ENCODE measurements around the gene TADA3.

Gene TADA3, protein sequence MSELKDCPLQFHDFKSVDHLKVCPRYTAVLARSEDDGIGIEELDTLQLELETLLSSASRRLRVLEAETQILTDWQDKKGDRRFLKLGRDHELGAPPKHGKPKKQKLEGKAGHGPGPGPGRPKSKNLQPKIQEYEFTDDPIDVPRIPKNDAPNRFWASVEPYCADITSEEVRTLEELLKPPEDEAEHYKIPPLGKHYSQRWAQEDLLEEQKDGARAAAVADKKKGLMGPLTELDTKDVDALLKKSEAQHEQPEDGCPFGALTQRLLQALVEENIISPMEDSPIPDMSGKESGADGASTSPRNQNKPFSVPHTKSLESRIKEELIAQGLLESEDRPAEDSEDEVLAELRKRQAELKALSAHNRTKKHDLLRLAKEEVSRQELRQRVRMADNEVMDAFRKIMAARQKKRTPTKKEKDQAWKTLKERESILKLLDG

GRCh38 chr3:9792405-9793160 is at the start of gene TADA3, which contains the start of gene ARPC4:
Gene TADA3 (minus strand): TSS chr3:9792473. CDS start chr3:9791466, 1,007 bp downstream.
Gene ARPC4 (plus strand): TSS chr3:9793082. CDS start chr3:9793122, 40 bp downstream.
- DNase-seq, result peak; percentile 74

- no peak for DNase-seq
Observed at GRCh38 chr3:9841015-9841414, 48.7 kb upstream of the TADA3 start.

- no peak for DNase-seq
Observed at GRCh38 chr3:9838856-9839255, 46.6 kb upstream of the TADA3 start.

DNA sequence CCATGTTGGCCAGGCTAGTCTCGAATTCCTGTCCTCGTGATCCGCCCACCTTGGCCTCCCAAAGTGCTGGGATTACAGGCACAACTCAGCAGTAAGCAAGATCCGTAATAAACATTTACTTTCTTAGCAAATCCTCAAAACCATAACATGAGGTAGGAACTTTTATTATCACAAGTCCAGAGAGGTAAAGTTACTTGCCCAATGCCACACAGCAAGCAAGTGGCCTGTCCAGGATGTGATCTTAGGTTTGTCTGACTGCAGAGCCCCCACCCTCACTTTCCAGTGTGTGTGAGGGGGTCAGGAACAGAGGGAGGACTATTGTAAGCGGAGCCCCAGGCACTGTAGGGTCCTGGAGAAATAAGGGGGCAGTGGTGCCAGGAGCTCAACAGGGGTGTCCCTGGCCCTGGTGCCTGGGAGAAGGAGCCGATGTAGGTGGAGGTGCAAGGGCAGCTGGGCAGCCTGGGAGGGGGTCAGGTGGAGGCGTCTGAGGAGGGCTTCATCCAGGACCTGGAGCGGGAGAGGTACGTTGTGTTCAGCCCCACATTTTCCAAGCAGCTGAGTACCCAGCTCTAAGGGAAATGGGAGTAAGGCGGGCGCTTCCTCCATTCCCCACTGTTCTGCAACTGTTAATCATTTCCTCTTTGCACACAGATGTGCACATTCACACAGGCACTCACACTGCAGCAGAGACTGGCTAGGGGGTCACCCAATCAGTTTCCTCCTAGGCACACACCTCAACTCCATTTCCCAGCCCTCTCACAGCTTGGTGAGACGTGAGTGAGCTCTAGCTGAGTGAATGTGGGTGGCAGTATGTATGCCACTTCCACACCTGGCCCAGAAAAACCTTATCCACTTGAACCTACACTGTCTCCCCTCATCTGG is 45.7 kb upstream of the TADA3 start:
- DNase-seq, result no peak

DNA sequence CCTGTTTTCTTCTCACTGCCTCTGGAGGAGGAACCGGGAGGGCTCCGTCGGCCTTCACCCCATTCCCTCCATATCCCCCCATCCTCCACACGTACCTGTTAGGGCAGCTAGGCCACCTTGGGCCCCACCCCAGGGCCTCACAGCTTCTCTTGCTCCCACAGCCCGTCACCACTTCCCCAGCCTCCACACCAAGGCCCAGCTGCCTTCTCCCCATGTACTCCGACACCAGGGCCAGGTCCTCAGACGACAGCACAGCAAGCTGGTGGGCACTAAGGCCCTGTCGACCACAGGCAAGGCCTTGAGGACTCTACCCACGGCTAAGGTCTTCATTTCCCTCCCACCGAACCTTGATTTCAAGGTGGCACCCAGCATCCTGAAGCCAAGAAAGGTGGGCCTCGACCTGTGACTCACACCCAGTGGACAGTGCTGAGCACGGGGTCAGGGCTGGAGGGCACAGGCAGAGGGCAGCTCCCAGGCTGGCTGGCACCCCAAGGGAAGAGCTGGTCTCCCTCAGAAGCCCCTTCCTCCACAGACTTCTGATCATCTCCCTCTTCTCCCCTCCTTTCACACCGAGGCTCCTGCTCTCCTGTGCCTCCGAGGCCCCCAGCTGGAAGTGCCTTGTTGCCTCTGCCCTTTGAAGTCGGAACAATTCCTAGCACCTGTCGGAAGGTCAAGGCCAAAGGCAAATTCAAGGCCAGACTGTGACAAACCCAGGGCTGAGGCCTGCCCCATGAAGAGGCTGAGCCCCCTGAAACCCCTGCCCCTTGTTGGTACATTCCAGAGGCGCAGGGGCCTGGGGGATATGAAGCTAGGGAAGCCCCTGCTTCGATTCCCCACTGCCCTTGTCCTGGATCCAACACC is 42.5 kb upstream of the TADA3 start:
- no peak for DNase-seq

DNA sequence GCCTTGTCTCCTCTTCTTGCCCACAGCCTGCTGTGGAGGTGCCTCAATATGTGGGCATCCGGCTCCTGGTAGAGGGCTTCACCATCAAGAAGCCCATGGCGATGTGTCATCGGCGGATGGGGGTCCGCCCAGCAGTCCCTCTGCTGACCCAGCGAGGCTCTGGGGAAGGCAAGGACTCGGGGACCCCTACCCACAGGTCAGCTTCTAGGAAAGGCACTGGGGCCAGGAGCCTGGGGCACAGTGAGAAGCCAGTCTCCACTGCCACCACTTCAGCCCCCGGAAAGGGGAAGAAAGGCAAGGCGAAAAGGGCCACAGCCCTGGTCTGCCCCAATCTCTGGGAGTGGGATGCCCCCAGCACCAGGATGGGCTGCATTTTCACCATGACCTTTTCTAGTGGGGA is 40.8 kb upstream of the TADA3 start:
- no peak for DNase-seq

DNA sequence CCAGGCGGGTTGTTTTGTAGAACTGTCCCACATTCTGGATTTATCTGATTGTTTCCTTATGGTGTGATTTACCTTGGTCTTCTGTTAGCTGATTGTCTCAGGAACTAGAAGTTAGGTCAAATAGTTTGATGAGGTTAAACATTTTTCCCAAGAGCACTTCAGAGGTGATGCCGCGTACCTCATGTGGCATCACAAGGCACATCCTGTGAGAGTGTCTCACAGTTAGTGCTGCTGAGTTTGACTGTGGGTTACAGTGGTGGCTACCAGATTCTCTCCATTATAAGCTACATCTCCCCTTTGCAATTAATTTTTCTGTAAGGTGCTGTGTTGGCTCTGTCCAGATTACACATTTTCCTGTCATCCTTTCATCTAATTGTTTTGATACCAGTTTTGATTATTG is 39.0 kb upstream of the TADA3 start:
- DNase-seq, result no peak

GRCh38 chr3:9828801-9829755 is 36.8 kb upstream of the TADA3 start:
- DNase-seq, result no peak

- no peak for DNase-seq
Observed at GRCh38 chr3:9826815-9827573, 34.7 kb upstream of the TADA3 start.

DNA sequence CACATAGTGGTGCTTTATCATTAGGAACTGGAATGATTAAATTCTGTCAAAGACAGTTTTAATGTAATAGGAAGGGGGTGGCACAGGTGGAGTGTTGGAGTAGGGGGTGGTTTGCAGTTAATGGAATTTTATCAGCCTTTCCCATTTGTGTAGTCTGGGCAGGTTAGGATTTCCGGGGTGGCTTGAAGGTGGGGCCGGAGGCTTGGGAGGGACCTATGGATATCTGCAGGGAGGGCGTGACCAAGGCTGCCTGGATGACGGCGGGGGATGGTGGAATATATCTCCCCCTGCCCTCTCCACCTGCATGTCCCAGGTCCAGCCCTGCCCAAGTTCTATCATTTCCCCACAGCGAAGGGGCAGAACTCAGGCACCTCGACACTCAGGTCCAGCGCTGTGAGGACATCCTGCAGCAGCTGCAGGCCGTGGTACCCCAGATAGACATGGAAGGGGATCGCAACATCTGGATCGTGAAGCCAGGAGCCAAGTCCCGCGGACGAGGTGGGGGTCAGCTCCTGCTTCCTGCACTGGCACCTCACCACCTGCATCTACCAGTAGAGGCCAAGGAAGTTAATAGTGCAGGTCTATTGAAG is 33.3 kb upstream of the TADA3 start:
- DNase-seq, result no peak

DNA sequence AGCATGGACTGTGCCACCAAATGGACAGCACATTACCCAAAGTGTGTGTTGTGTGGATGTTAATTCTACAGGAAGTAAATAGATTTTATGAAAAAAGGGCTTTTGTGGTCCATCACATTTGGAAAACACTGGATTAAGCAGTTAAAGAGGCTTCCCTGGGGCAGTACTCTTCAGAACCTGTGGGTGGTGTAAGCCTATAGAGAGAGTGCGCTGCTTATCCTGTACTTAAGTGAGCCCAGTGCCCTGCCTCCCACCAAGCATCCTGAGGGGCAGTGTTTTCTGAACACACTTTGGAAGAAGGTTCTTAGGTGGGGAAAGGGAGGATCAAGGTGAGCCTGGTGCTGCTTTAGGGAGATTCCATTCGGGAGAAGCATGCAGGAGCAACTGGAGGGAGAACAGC is 28.7 kb upstream of the TADA3 start:
- peak; percentile 1 for DNase-seq

- DNase-seq, result no peak
Observed at GRCh38 chr3:9820543-9820942, 28.3 kb upstream of the TADA3 start.

- no peak for DNase-seq
Observed at GRCh38 chr3:9818666-9819335, 26.5 kb upstream of the TADA3 start.

GRCh38 chr3:9817436-9817835 is 25.2 kb upstream of the TADA3 start:
- DNase-seq, result no peak

DNA sequence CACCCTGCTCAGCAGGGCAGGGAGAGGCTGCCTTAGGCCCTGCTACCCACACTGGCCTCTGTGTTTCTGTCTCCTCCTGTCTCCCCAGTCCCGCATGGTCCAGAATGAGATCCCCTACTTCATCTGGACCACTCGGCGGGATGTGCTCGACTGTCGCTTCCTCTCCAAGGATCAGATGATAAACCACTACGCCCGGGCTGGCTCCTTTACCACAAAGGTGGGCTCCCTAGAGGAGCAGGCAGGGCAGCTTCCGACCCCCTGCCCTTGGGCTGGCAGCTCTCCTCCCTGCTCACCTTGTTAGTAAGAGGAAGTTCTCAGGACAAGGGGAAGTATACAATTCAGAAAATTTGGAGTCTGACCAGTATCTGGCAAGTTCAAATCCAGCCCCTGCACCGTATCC is 23.7 kb upstream of the TADA3 start:
- DNase-seq, result no peak

DNA sequence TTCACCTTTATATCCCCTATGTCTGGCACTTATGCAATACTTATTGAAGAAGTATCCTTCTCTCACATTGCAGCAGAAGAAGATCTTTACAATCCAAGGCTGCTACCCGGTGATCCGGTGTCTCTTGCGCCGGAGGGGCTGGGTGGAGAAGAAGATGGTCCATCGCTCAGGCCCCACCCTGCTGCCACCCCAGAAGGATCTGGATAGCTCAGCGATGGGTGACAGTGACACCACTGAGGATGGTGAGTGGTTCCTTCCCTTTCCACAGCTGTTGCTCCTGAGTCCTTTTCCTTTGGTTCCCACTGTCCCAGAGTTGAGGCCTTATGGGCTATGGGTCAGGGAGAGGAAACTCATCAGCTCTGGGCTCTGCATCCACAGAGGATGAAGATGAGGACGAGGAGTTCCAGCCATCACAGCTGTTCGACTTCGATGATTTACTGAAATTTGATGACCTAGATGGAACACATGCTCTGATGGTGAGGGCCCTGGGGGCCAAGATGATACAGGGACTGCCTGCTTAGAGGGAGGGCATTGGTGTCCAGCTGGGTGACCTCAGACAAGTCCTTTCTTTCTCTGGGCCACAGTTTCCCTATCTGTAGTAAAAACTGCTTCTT is 20.7 kb upstream of the TADA3 start:
- no peak for DNase-seq

DNA sequence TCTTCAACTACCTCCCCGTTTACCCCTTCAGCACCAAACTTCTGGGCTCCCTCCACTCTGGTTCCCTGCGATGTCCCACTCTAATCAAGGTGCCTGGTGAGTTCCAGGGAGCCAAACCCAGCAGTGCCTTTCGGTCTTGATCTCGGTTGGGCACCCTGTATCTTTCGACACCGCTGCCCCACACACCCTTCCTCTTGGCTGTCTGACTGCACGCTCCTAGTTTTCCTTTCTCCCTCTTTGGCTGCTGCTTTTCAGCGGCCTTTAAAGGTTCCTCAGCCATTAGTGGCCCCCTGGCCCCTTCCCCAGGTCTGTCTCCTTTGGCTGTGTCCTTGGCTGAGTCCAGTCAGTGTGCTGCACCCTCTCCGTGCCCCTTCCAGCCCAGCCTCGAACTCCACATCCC is 18.6 kb upstream of the TADA3 start:
- DNase-seq, result no peak

DNA sequence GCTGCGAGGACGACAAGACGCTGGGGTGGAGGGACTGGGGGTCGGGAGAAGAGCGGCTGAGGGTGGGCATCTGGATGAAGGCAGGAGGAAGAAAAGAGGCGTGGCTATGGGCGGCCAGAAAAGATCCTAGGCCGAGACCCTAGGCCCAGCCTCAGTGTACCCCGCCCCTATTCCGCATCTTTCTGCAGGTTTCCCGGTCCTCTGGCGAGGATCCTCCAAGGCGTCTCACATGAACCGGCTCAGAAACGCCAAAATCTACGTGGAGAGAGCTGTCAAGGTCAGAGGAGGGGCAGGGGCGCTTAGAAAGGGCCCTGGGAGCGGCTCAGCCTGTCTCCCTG is 18.1 kb upstream of the TADA3 start:
- DNase-seq, result no peak
